H7 (cell line): ENCODE data around the gene ZNF367. TPM values are rescaled to one million over a fixed set of nuclear protein-coding genes. Genes with fewer than 3 reads are reported as not detected.
A peak's percentile ranks its signal among the peaks of the same experiment; 100 is the strongest.

Experiments
- DNase-seq: peaks from one replicate; pipeline ENCODE4 v3.0.0; 2012
- H3K27me3 ChIP-seq: 2 replicates; pipeline ENCODE4 v1.6.0; 2011; ENCODE audit warnings: mild to moderate bottlenecking, low read length; ENCODE audit not compliant: control insufficient read depth, insufficient read depth
- H3K36me3 ChIP-seq: replicated peaks from 2 replicates; pipeline ENCODE4 v1.5.1; 2011; ENCODE audit warnings: low read length; ENCODE audit not compliant: control insufficient read depth, insufficient read depth
- H3K4me3 ChIP-seq: 2 replicates; pipeline ENCODE4 v1.5.1; 2011; ENCODE audit warnings: low read depth, mild to moderate bottlenecking, control low read depth, low read length, moderate library complexity; ENCODE audit not compliant: insufficient read depth
- total RNA-seq: library from RNA; depleted of rRNA; stranded (reverse); fragments of >200 nt; shearing (Covaris generic); gene quantifications from 2 replicates; pipeline ENCODE4 v1.2.3, GENCODE V29; 2014; rRNA removed

ZNF367 gene
- 10.0 and 12.3 TPM in 2 replicates for total RNA-seq

- peak; percentile 94 for DNase-seq
- Histone ChIP-seq H3K4me3 (peak within 1 kb of the TSS; percentile 94), H3K27me3 (no peaks in the 10 kb centered on the region), H3K36me3 (no peaks in the 10 kb centered on the region)
These were observed at the start of gene ZNF367 for GRCh38 chr9:96418083-96418919. ZNF367 (minus strand) TSS chr9:96418370; CDS start chr9:96418032, 338 bp downstream.

- DNase-seq: no peak
- H3K4me3 ChIP-seq: no peak overlapping the region
- peaks cover 6% of the 10 kb centered on the region for H3K36me3 ChIP-seq
- H3K27me3 ChIP-seq: no peaks in the 10 kb centered on the region
These were observed 49.6 kb upstream of the ZNF367 start for GRCh38 chr9:96467784-96468183.

GRCh38 chr9:96464426-96464825 lies 46.3 kb upstream of the ZNF367 start:
- Histone ChIP-seq H3K27me3 (no peaks in the 10 kb centered on the region), H3K4me3 (no peak overlapping the region), H3K36me3 (peaks cover 6% of the 10 kb centered on the region)
- DNase-seq: no peak

- no peaks in the 10 kb centered on the region for H3K27me3 ChIP-seq
- DNase-seq: no peak
- H3K4me3 ChIP-seq: no peak overlapping the region
- H3K36me3 ChIP-seq: peaks cover 6% of the 10 kb centered on the region
These were observed 44.4 kb upstream of the ZNF367 start for GRCh38 chr9:96462541-96462940.

GRCh38 chr9:96461336-96461735 lies 43.2 kb upstream of the ZNF367 start:
- Histone ChIP-seq H3K27me3 (no peaks in the 10 kb centered on the region), H3K36me3 (peaks cover 2% of the 10 kb centered on the region), H3K4me3 (no peak overlapping the region)
- DNase-seq: no peak

GRCh38 chr9:96460882-96461281 lies 42.7 kb upstream of the ZNF367 start:
- peaks cover 2% of the 10 kb centered on the region for H3K36me3 ChIP-seq
- H3K4me3 ChIP-seq: no peak overlapping the region
- no peak for DNase-seq
- no peaks in the 10 kb centered on the region for H3K27me3 ChIP-seq

GRCh38 chr9:96460470-96460869 lies 42.3 kb upstream of the ZNF367 start:
- DNase-seq: no peak
- Histone ChIP-seq H3K4me3 (no peak overlapping the region), H3K27me3 (no peaks in the 10 kb centered on the region), H3K36me3 (no peaks in the 10 kb centered on the region; the same call in 1 of the 2 replicates)

- Histone ChIP-seq H3K27me3 (no peaks in the 10 kb centered on the region), H3K36me3 (no peaks in the 10 kb centered on the region; the same call in 1 of the 2 replicates), H3K4me3 (no peak overlapping the region)
- DNase-seq: no peak
These were observed 41.3 kb upstream of the ZNF367 start for GRCh38 chr9:96459268-96460007.

- Histone ChIP-seq H3K36me3 (no peaks in the 10 kb centered on the region; the same call in 1 of the 2 replicates), H3K4me3 (no peak overlapping the region), H3K27me3 (no peaks in the 10 kb centered on the region)
- peak; percentile 29 for DNase-seq
These were observed 40.1 kb upstream of the ZNF367 start for GRCh38 chr9:96458226-96458625.

GRCh38 chr9:96457266-96457665 lies 39.1 kb upstream of the ZNF367 start:
- no peak for DNase-seq
- Histone ChIP-seq H3K4me3 (no peak overlapping the region), H3K27me3 (no peaks in the 10 kb centered on the region), H3K36me3 (no peaks in the 10 kb centered on the region; the same call in 1 of the 2 replicates)

- DNase-seq: peak; percentile 60
- no peaks in the 10 kb centered on the region for H3K36me3 ChIP-seq
- peaks cover 18% of the 10 kb centered on the region for H3K27me3 ChIP-seq
- no peak overlapping the region for H3K4me3 ChIP-seq
These were observed 35.5 kb upstream of the ZNF367 start for GRCh38 chr9:96453625-96454024.

- H3K27me3 ChIP-seq: peaks cover 22% of the 10 kb centered on the region
- DNase-seq: peak; percentile 81
- no peaks in the 10 kb centered on the region for H3K36me3 ChIP-seq
- peak overlapping the region; percentile 75 for H3K4me3 ChIP-seq
These were observed 32.7 kb upstream of the ZNF367 start for GRCh38 chr9:96450613-96451528.

GRCh38 chr9:96449845-96450612 lies 31.9 kb upstream of the ZNF367 start, which contains the start of gene HABP4:
HABP4 (plus strand) TSS chr9:96450169; CDS start chr9:96450280, 111 bp downstream.
- H3K4me3 ChIP-seq: peak within 1 kb of the TSS; percentile 75
- H3K36me3 ChIP-seq: no peaks in the 10 kb centered on the region
- peaks cover 22% of the 10 kb centered on the region for H3K27me3 ChIP-seq
- peak; percentile 97 for DNase-seq
